Vagina (tissue), 2 donors: ENCODE results near the gene FHIT. TPM values are rescaled to one million over a fixed set of nuclear protein-coding genes. Genes with fewer than 3 reads are reported as not detected.

Experiments used
- DNase-seq, 2 donors: peaks; one replicate each; pipeline ENCODE4 v3.0.0-alpha.2; 2017; ENCODE audit errors: extremely low spot score in 2 of 2
- H3K27ac ChIP-seq: fragments of 200-600 bp; sonication (generic); one replicate; pipeline ENCODE4 v1.5.1; 2019
- H3K27me3 ChIP-seq: fragments of 200-600 bp; sonication (generic); one replicate; pipeline ENCODE4 v1.5.1; 2019
- H3K36me3 ChIP-seq, 2 donors: fragments of 200-600 bp; sonication (generic); one replicate each; pipeline ENCODE4 v1.5.1; 2017 to 2019
- H3K4me1 ChIP-seq: fragments of 200-600 bp; sonication (generic); one replicate; pipeline ENCODE4 v1.5.1; 2019
- H3K4me3 ChIP-seq, 2 donors: fragments of 200-600 bp; sonication (generic); 1 replicate in 1 of 2; 2 replicates in 1 of 2; pipeline ENCODE4 v1.5.1; 2016 to 2019
- H3K9me3 ChIP-seq: fragments of 200-600 bp; sonication (generic); one replicate; pipeline ENCODE4 v1.5.1; 2019
- CTCF ChIP-seq, 3 experiments: fragments of 450-650 bp in 2 of 3; fragments of 200-600 bp in 1 of 3; sonication (generic) in 1 of 3; IDR thresholded peaks; one replicate each; pipeline ENCODE4 v1.5.1; 2017 to 2019; ENCODE audit warnings: antibody characterized with exemption in 3 of 3, mild to moderate bottlenecking in 2 of 3, moderate library complexity in 2 of 3
- POLR2A ChIP-seq, 2 donors: fragments of 450-650 bp; IDR thresholded peaks; one replicate each; pipeline ENCODE4 v1.6.1; 2017; ENCODE audit warnings: antibody characterized with exemption in 2 of 2, mild to moderate bottlenecking in 2 of 2, moderate library complexity in 2 of 2
- POLR2AphosphoS5 ChIP-seq, 2 donors: sonication (generic); formaldehyde crosslinking; IDR thresholded peaks; one replicate each; pipeline ENCODE4 v1.9.0; 2017; ENCODE audit warnings: antibody characterized with exemption in 2 of 2, mild to moderate bottlenecking in 2 of 2, low read depth in 1 of 2; ENCODE audit not compliant: insufficient read depth in 1 of 2
- intact Hi-C: fragments of 100-400 bp; cut with DNase I; formaldehyde crosslinking; loops from one replicate; pipeline ENCODE4 v1.15.1; 2023
- total RNA-seq: library from RNA; depleted of rRNA; stranded (reverse); fragments of >200 nt; gene quantifications from one replicate; pipeline ENCODE4 v1.2.3, GENCODE V29; 2016

FHIT gene
- total RNA-seq, 1 donor from 2014 or later, result 7.9 TPM

- no peaks in the 10 kb centered on the region for H3K27me3 ChIP-seq
- intact Hi-C loops, result no loop called here
- H3K9me3 ChIP-seq, result no peaks in the 10 kb centered on the region
- no peaks in the 10 kb centered on the region for H3K4me1 ChIP-seq
- DNase-seq, result no peak
- H3K36me3 ChIP-seq, result no peaks in the 10 kb centered on the region
- H3K4me3 ChIP-seq, result no peak overlapping the region
- TF ChIP-seq POLR2AphosphoS5 (IDR thresholded peaks at IDR 0.05; ENCODE audit: insufficient read depth in 1 of 2, low read depth in 1 of 2), result no peak
- TF ChIP-seq POLR2A (IDR thresholded peaks at IDR 0.05), result no peak
- no peak for TF ChIP-seq CTCF (IDR thresholded peaks at IDR 0.05)
- H3K27ac ChIP-seq, result no peak overlapping the region
Observed at GRCh38 chr3:60243456-60243855, 1007.8 kb downstream of the FHIT start.

- DNase-seq, result no peak
- H3K27me3 ChIP-seq, result no peaks in the 10 kb centered on the region
- H3K4me1 ChIP-seq, result no peaks in the 10 kb centered on the region
Observed at GRCh38 chr3:60240492-60240891, 1010.8 kb downstream of the FHIT start.

GRCh38 chr3:60238550-60238949 is 1012.7 kb downstream of the FHIT start:
- Histone ChIP-seq H3K27me3 (no peaks in the 10 kb centered on the region), H3K36me3 (no peaks in the 10 kb centered on the region), H3K9me3 (no peaks in the 10 kb centered on the region), H3K4me1 (no peaks in the 10 kb centered on the region), H3K27ac (no peak overlapping the region), H3K4me3 (no peak overlapping the region)
- no peak for DNase-seq
- TF ChIP-seq POLR2AphosphoS5 (IDR thresholded peaks at IDR 0.05; ENCODE audit: insufficient read depth in 1 of 2, low read depth in 1 of 2) (no peak), POLR2A (IDR thresholded peaks at IDR 0.05) (no peak), CTCF (IDR thresholded peaks at IDR 0.05) (no peak)
- intact Hi-C loops, result no loop called here

More at GRCh38 chr3:60240492-60240891, 1010.8 kb downstream of the FHIT start:
- TF ChIP-seq CTCF (IDR thresholded peaks at IDR 0.05), result no peak
- no peak for TF ChIP-seq POLR2A (IDR thresholded peaks at IDR 0.05)
- no peak for TF ChIP-seq POLR2AphosphoS5 (IDR thresholded peaks at IDR 0.05; ENCODE audit: insufficient read depth in 1 of 2, low read depth in 1 of 2)
- Histone ChIP-seq H3K36me3 (no peaks in the 10 kb centered on the region), H3K27ac (no peak overlapping the region), H3K4me3 (no peak overlapping the region), H3K9me3 (no peaks in the 10 kb centered on the region)
- intact Hi-C loops, result no loop called here

GRCh38 chr3:60229502-60229901 is 1021.8 kb downstream of the FHIT start:
- Histone ChIP-seq H3K9me3 (no peaks in the 10 kb centered on the region), H3K27ac (no peak overlapping the region), H3K4me3 (no peak overlapping the region), H3K4me1 (no peaks in the 10 kb centered on the region), H3K27me3 (no peaks in the 10 kb centered on the region), H3K36me3 (no peaks in the 10 kb centered on the region)
- intact Hi-C loops, result no loop called here
- DNase-seq, result no peak
- no peak for TF ChIP-seq POLR2AphosphoS5 (IDR thresholded peaks at IDR 0.05; ENCODE audit: insufficient read depth in 1 of 2, low read depth in 1 of 2)
- no peak for TF ChIP-seq CTCF (IDR thresholded peaks at IDR 0.05)
- TF ChIP-seq POLR2A (IDR thresholded peaks at IDR 0.05), result no peak

GRCh38 chr3:60228823-60229222 is 1022.4 kb downstream of the FHIT start:
- no peak for TF ChIP-seq POLR2AphosphoS5 (IDR thresholded peaks at IDR 0.05; ENCODE audit: insufficient read depth in 1 of 2, low read depth in 1 of 2)
- no peak for TF ChIP-seq CTCF (IDR thresholded peaks at IDR 0.05)
- TF ChIP-seq POLR2A (IDR thresholded peaks at IDR 0.05), result no peak
- intact Hi-C loops, result no loop called here
- no peak overlapping the region for H3K27ac ChIP-seq
- no peaks in the 10 kb centered on the region for H3K27me3 ChIP-seq
- no peaks in the 10 kb centered on the region for H3K4me1 ChIP-seq
- no peak overlapping the region for H3K4me3 ChIP-seq
- no peaks in the 10 kb centered on the region for H3K36me3 ChIP-seq
- DNase-seq, result no peak
- no peaks in the 10 kb centered on the region for H3K9me3 ChIP-seq
